Lower leg skin (tissue), 4 donors: Measurements from ENCODE around the gene SCLT1. TPM values are rescaled to one million over a fixed set of nuclear protein-coding genes. Genes with fewer than 3 reads are reported as not detected.

Experiments used
- DNase-seq, 2 donors: peaks; one replicate each; pipeline ENCODE4 v3.0.0-alpha.2; 2019; ENCODE audit warnings: low spot score in 2 of 2
- H3K4me3 ChIP-seq: fragments of 200-600 bp; sonication (generic); 2 replicates; pipeline ENCODE4 v1.5.1; 2017; ENCODE audit warnings: mild to moderate bottlenecking, low read depth; ENCODE audit not compliant: poor library complexity, severe bottlenecking
- POLR2A ChIP-seq, 2 donors: fragments of 450-650 bp; IDR thresholded peaks; one replicate each; pipeline ENCODE4 v1.6.1; 2016 to 2017; ENCODE audit warnings: antibody characterized with exemption in 2 of 2, mild to moderate bottlenecking in 1 of 2, moderate library complexity in 1 of 2
- WGBS, 2 donors: methylation state at CpG; one replicate each; pipeline ENCODE4 v1.1.5; 2018; 5-methylcytosine and 5-hydroxymethylcytosine counted together
- intact Hi-C: fragments of 100-400 bp; cut with DNase I; formaldehyde crosslinking; loops from one replicate; pipeline ENCODE4 v1.15.0; 2023; ENCODE audit warnings: low total_unique reads
- total RNA-seq, 4 donors: library from RNA; depleted of rRNA; stranded (reverse); fragments of >200 nt; gene quantifications; one replicate each; pipeline ENCODE4 v1.1.0, GENCODE V29; 2016
- TF ChIP-seq, protein P1 (sequence below), 3 donors: fragments of 450-650 bp; IDR thresholded peaks; one replicate each; pipeline ENCODE4 v1.5.1; 2016; ENCODE audit warnings: antibody characterized with exemption in 3 of 3, mild to moderate bottlenecking in 3 of 3, moderate library complexity in 2 of 3

Gene SCLT1
- total RNA-seq, 4 donors from 2014 or later = 4.4 to 8.6 (median 6.8) TPM

DNA sequence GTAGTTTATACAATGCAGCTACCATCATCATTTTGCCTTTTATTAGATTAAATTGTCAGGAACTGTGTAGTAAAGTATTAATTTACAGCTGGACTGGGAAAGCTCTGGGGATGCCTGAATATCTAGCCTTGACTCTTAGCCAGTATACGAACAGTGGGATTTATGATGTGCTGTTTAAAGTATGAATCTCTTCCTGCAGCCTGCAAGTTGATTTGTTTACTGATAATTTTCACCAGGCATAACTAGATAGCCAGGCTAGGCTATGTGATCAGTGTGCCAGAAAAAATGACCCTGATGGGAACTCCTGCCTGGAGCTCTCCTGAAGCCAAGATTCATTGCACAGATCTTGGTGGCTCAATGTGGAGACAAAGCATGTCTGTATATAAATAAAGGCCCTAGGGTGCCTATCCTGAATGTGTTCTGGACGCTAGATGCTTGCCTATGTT is 119.2 kb downstream of the SCLT1 start:
- 60 to 65% methylated on average over 2 of the region's 2 CpGs for WGBS, 2 donors
- H3K4me3 ChIP-seq = no peak overlapping the region
- no peak for DNase-seq
- TF ChIP-seq, protein P1, sequence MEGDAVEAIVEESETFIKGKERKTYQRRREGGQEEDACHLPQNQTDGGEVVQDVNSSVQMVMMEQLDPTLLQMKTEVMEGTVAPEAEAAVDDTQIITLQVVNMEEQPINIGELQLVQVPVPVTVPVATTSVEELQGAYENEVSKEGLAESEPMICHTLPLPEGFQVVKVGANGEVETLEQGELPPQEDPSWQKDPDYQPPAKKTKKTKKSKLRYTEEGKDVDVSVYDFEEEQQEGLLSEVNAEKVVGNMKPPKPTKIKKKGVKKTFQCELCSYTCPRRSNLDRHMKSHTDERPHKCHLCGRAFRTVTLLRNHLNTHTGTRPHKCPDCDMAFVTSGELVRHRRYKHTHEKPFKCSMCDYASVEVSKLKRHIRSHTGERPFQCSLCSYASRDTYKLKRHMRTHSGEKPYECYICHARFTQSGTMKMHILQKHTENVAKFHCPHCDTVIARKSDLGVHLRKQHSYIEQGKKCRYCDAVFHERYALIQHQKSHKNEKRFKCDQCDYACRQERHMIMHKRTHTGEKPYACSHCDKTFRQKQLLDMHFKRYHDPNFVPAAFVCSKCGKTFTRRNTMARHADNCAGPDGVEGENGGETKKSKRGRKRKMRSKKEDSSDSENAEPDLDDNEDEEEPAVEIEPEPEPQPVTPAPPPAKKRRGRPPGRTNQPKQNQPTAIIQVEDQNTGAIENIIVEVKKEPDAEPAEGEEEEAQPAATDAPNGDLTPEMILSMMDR (IDR thresholded peaks at IDR 0.05) = no peak
- no peak for TF ChIP-seq POLR2A (IDR thresholded peaks at IDR 0.05)
- intact Hi-C loops = no loop called here

DNA sequence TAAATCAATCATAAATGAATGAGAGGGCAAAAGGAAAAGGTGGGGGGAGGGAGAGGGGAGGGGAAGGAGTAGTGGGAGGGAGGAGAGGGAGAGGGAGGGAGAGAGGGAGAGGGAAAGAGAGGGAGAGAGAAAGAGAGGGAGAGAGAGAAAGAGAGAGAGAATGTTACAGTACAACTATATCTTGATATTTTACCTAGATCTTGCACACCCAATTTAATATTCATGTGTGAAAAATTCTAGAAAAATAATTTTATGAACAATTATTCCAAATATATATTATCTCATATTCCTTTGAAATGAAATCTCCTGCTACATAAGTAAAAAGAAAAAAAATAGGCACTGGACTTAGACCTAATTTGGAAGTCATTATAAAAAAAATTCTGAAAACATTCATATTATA is 120.0 kb downstream of the SCLT1 start:
- no peak overlapping the region for H3K4me3 ChIP-seq
- intact Hi-C loops = no loop called here
- no peak for DNase-seq
- TF ChIP-seq POLR2A (IDR thresholded peaks at IDR 0.05) = no peak
- TF ChIP-seq, protein P1 (IDR thresholded peaks at IDR 0.05) = no peak

DNA sequence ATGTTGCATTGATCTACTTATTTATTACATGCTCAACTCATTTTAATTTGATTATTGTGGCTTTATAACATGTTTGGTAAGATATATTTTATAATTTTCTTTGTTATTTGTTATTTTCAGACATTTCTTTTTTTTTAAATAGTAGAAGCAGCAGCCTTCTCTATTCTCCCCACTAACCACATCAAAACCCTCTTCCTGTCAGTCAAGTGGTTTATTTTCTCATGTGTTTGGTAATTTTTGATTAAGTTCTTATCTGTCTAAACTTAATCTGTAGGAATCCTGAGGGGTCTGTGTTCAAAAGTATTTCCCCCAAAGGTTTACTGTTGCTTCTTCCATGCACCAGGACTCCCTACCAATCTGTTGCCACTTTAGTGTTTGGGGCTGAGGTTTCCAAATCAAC is 131.9 kb downstream of the SCLT1 start:
- DNase-seq = no peak
- no peak for TF ChIP-seq POLR2A (IDR thresholded peaks at IDR 0.05)
- TF ChIP-seq, protein P1 (IDR thresholded peaks at IDR 0.05) = no peak
- no peak overlapping the region for H3K4me3 ChIP-seq
- intact Hi-C loops = no loop called here

DNA sequence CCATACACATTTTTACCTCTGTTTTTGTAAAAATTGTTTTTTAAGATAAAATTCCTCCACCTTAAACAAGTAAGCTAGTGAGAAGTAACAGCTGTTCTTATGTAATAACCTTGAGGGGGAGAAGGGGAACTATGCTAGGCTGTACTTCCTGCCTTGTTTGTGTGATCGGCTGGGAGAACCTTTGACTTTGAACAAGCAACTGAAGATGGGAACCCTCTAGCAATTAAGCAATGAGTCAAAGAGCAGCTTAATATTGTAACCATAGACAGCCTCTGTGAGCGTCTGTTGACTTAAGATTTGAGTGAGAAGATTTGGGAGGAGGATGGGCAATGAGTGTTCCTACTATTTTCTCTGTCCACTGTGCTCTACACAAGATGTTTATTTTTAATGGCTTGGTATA is 135.1 kb downstream of the SCLT1 start:
- no peak overlapping the region for H3K4me3 ChIP-seq
- TF ChIP-seq, protein P1 (IDR thresholded peaks at IDR 0.05) = no peak
- TF ChIP-seq POLR2A (IDR thresholded peaks at IDR 0.05) = no peak
- intact Hi-C loops = no loop called here
- 77 to 81% methylated on average over 2 of the region's 2 CpGs for WGBS, 2 donors
- no peak for DNase-seq

DNA sequence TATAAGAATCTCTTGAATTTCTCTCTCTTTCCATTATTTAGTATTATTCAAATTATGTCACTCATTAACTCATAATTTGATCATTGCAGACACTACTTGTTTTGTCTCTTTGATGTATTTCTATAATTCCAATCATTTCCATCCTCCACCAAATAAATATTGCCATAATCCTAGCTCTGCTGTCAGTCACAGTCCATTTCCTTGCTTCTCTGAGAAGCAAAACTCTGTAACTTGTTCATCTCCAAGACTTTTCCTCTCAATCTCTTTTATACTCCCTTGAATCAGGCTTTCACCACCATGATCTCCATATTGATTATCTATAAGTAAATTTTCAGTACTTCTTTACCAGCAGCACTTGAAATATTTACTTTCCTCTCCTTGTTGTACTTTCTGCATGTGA is 135.9 kb downstream of the SCLT1 start:
- no peak for DNase-seq
- intact Hi-C loops = no loop called here
- H3K4me3 ChIP-seq = no peak overlapping the region
- no peak for TF ChIP-seq POLR2A (IDR thresholded peaks at IDR 0.05)
- TF ChIP-seq, protein P1 (IDR thresholded peaks at IDR 0.05) = no peak

DNA sequence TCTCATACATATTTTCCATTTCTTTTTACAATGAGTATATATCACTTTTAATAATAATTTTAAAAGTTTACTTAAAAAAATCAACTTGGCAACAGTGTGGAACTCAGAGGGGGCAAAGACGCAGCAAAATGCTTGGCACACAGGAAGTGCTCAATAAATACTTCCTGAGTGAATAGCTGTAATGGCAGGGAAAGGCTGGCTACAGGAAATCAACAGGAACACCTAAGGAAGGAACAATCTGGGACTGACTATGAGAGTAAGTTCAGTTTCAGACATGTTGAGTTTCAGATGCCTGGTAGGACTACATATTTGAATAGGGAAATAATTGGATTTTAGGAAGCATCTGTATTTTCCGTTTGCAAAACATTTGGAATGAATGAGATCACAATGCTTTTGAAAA is 137.6 kb downstream of the SCLT1 start:
- TF ChIP-seq, protein P1 (IDR thresholded peaks at IDR 0.05) = no peak
- TF ChIP-seq POLR2A (IDR thresholded peaks at IDR 0.05) = no peak
- intact Hi-C loops = no loop called here

More for the DNA sequence above, 137.6 kb downstream of the SCLT1 start:
- no peak for DNase-seq
- WGBS, 2 donors = 73 to 76% methylated on average over 2 of the region's 2 CpGs
- no peak overlapping the region for H3K4me3 ChIP-seq
